NT2/D1 (cell line): ENCODE data around the gene CLMN.

Experiments used
- SUZ12 ChIP-seq: IDR thresholded peaks from 2 replicates; pipeline ENCODE4 v1.6.1; 2011; ENCODE audit not compliant: insufficient read length, insufficient read depth; ENCODE audit errors: extremely low read depth
- ZNF274 ChIP-seq: IDR thresholded peaks from 2 replicates; pipeline ENCODE4 v1.6.1; 2011; ENCODE audit warnings: mild to moderate bottlenecking, low read depth, low read length

GRCh38 chr14:95352481-95352880 lies 32.8 kb upstream of the CLMN start:
- TF ChIP-seq SUZ12, result no peak
- no peak for TF ChIP-seq ZNF274
